GM19035 (cell line): ENCODE results near the gene RNF103.

Experiments
- ATAC-seq: cut with Tn5 transposase; IDR thresholded peaks from one replicate; pipeline ENCODE4 v1.9.1; 2021; ENCODE audit not compliant: unreplicated experiment

RNF103 gene

GRCh38 chr2:86566821-86567190 lies 56.9 kb downstream of the RNF103 start:
- ATAC-seq, result no peak

DNA sequence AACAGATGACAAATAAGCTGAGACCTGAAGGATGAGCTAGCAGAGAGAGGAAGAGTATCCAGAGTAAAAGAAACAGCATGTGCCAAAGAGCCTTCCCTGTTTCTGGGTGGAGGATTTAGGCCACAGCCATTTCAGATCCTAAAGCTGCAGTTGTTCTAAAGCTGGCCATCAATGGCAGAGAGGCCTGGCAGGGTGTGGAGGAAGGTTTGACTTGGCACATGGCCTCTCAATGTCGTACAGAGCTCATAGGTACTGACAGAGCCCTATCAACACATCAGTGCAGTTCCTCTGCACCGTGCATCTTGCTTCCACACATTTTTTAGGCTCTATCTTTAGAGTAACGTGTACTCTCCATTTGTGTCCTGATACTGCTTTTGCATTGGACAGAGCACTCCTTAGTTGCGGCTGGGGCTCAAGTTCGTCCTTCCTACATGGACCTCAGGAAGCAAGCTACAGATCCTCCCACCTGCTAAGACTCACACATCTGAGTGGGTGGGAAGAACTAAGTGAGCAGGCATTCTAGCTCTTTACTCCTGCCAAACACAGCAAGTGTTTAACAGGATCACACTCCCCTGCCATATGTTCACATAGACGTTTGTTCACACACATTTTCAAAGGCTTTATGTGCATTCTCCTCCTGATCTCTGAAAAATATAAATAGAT lies 57.4 kb downstream of the RNF103 start:
- ATAC-seq, result no peak

DNA sequence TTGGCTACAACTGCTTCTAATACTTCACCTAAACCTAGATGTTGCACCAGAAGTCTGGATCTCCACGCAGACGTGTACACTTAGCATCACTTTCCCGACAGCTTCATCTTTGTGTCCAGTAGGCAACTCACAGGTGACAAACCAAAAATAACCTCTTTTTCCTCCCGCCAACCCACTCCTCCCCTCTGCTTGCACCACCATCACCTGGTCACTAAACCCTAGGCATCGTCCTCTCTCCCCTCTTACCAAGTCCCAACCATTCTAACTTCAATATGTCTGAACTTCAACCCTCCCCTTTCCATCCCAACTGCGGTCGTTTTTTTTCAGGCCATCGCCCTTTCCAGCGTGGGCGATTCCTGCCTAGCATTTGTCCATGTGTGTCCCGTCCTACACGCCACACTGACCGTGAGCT lies 60.0 kb downstream of the RNF103 start:
- peak; percentile 1 for ATAC-seq

- peak; percentile 87 for ATAC-seq
Measured at GRCh38 chr2:86562922-86563649, 60.6 kb downstream of the RNF103 start, which contains the start of gene CHMP3. TSS of gene CHMP3 (minus strand) at chr2:86563443. CDS start at chr2:86563348, 95 bp downstream.

- no peak for ATAC-seq
Measured at GRCh38 chr2:86562485-86562921, 61.2 kb downstream of the RNF103 start.

DNA sequence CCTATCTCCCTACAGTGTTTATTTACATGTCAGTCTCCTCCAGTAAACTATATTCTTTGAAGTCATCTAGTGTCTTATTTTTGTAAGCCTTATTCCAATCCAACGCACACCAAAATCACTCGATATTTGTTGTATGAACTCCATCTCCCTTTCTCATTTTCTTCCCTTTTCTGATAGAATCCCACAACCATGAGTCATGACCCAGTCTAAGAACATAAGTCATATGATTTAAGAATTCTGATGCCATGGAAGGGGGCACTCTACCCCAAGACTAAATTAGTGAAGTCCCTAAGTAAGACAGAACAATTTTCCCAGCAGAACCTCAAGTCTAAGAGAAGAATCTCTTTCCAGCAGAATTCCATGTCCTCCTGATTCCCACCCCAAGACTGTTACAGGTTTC lies 65.8 kb downstream of the RNF103 start:
- ATAC-seq, result no peak

DNA sequence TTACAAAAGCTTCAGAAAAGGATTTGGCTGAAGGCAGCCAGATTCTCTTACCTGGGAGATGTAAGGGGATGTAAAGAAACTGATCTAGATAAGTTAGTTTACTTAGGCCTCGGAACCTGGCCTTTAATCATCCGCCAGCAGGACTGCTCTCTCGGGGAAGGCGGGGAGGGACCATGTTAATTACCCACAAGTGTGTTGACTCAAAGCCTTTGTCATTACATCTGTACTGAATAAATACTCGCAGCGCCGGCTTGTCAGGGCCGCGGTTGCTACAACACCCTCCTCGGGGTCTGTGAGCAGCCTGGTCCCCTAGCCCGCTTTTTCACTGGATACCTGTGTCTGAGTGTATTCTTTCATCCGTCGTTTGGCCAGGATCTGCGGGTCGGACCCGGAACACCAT lies 67.2 kb downstream of the RNF103 start:
- ATAC-seq, result no peak
